ENCODE results near the gene FAM193A. TPM values are rescaled to one million over a fixed set of nuclear protein-coding genes. Genes with fewer than 3 reads are reported as not detected.
A peak's percentile ranks its signal among the peaks of the same experiment; 100 is the strongest.

The FAM193A gene
- total RNA-seq, 4 donors from 2014 or later: 17.1 to 51.2 (median 28.1) TPM

GRCh38 chr4:2574863-2575262, 38.4 kb downstream of the FAM193A start:
- no peaks in the 10 kb centered on the region for H3K36me3 ChIP-seq
- no peaks in the 10 kb centered on the region for H3K9me3 ChIP-seq
- H3K27ac ChIP-seq: no peak overlapping the region
- intact Hi-C loops (cut with DNase I; ENCODE audit: low total_unique reads): no loop called here
- H3K4me1 ChIP-seq: peaks cover 0 to 3% of the 10 kb centered on the region in 2 donors
- no peak for DNase-seq
- TF ChIP-seq POLR2A (IDR thresholded peaks at IDR 0.05) (no peak), CTCF (IDR thresholded peaks at IDR 0.05) (no peak)
- no peak overlapping the region for H3K4me3 ChIP-seq
- H3K27me3 ChIP-seq: no peaks in the 10 kb centered on the region

GRCh38 chr4:2576290-2576689, 39.8 kb downstream of the FAM193A start:
- H3K27ac ChIP-seq: no peak overlapping the region
- no peak overlapping the region for H3K4me3 ChIP-seq
- intact Hi-C loops (cut with DNase I; ENCODE audit: low total_unique reads): no loop called here
- H3K4me1 ChIP-seq: peaks cover 0 to under 1% of the 10 kb centered on the region in 2 donors
- H3K36me3 ChIP-seq: no peaks in the 10 kb centered on the region
- no peaks in the 10 kb centered on the region for H3K9me3 ChIP-seq
- DNase-seq: peak in 1 of 2 donors; percentile 3
- no peaks in the 10 kb centered on the region for H3K27me3 ChIP-seq
- no peak for TF ChIP-seq POLR2A (IDR thresholded peaks at IDR 0.05)
- TF ChIP-seq CTCF (IDR thresholded peaks at IDR 0.05): no peak

GRCh38 chr4:2578106-2578505, 41.7 kb downstream of the FAM193A start:
- Histone ChIP-seq H3K4me3 (no peak overlapping the region), H3K4me1 (no peaks in the 10 kb centered on the region), H3K9me3 (no peaks in the 10 kb centered on the region), H3K27ac (no peak overlapping the region), H3K36me3 (no peaks in the 10 kb centered on the region), H3K27me3 (no peaks in the 10 kb centered on the region)
- TF ChIP-seq CTCF (IDR thresholded peaks at IDR 0.05): no peak
- TF ChIP-seq POLR2A (IDR thresholded peaks at IDR 0.05): no peak
- no peak for DNase-seq
- intact Hi-C loops (cut with DNase I; ENCODE audit: low total_unique reads): no loop called here

- no peaks in the 10 kb centered on the region for H3K36me3 ChIP-seq
- no peak overlapping the region for H3K4me3 ChIP-seq
- no peak for DNase-seq
- H3K27me3 ChIP-seq: no peaks in the 10 kb centered on the region
- no peak overlapping the region for H3K27ac ChIP-seq
- no peaks in the 10 kb centered on the region for H3K9me3 ChIP-seq
- TF ChIP-seq POLR2A (IDR thresholded peaks at IDR 0.05) (no peak), CTCF (IDR thresholded peaks at IDR 0.05) (no peak)
- H3K4me1 ChIP-seq: no peaks in the 10 kb centered on the region
- intact Hi-C loops (cut with DNase I; ENCODE audit: low total_unique reads): no loop called here
Measured at GRCh38 chr4:2579910-2580309, 43.5 kb downstream of the FAM193A start.

GRCh38 chr4:2583092-2583491, 46.6 kb downstream of the FAM193A start:
- Histone ChIP-seq H3K4me3 (no peak overlapping the region), H3K27me3 (no peaks in the 10 kb centered on the region), H3K36me3 (no peaks in the 10 kb centered on the region), H3K9me3 (no peaks in the 10 kb centered on the region), H3K4me1 (peaks cover 4 to 6% of the 10 kb centered on the region in 2 donors), H3K27ac (no peak overlapping the region)
- intact Hi-C loops (cut with DNase I; ENCODE audit: low total_unique reads): no loop called here
- no peak for DNase-seq
- TF ChIP-seq CTCF (IDR thresholded peaks at IDR 0.05) (no peak), POLR2A (IDR thresholded peaks at IDR 0.05) (no peak)
